Raji (cell line): Measurements from ENCODE around the gene STAP2.

Source experiments
- POLR2A ChIP-seq: IDR thresholded peaks from 2 replicates; pipeline ENCODE4 v1.6.1; 2011; ENCODE audit warnings: low read depth, low read length, control low read depth; ENCODE audit not compliant: insufficient read depth

The STAP2 gene

DNA sequence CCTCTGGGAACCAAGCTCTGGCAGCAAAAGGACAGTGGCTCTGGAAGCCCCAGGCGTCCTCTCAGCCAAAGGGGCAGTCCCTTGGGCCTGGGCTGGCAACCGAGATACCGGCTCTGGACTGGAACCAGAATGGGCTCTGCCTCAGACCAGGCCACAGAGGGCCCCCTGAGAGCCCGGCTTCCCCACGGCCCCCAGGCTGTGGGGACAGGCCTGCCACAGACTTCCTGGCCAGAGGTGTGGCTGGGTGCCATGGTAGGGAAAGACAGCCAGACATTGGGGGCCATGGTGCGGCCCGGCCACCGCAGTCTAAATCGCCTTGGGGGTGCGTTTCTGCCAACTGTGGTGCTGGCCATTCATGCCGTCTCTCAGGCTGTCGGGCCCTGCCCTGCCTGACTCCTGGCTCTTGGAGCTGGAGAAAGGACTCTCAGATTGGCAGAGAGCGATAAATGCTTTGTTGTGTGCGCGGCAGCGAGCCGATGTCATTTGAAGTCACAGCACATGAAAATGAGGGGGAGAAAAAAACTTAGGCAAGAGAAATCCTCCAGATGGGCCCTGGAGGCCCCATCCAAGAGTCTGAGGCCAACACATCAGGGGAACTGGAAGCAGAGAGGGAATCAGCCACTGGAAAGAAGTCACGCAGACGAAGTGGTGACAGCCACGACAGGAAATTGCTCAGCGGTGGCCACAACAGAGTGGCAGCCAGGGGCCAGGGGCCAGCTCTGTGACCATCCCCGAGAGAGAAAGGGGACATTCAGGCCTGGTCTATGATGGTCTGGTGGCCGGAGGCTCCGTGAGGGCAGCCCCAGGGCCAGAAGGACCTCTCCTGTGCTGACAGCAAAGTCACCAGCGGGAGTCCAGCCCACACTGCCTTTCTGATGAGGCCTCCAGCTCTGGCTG, 35.2 kb upstream of the STAP2 start:
- TF ChIP-seq POLR2A = no peak

DNA sequence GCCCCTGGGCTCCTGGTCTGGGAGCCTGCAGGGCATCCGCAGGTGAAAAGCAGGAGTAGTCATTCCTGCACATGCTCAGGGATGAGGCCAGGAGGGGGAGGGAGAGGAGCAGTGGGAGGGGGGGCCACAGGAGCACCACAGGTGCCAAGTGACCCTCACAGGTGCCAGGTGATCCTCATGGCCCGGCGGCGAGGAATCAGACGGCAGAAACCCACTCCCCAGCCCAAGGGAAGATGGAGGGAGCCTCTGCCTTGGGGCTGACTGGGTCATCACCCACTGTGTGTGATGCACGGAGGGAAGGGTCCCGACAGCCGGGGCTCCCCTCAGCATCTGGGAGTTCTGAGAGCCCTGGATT, 34.4 kb upstream of the STAP2 start:
- no peak for TF ChIP-seq POLR2A

DNA sequence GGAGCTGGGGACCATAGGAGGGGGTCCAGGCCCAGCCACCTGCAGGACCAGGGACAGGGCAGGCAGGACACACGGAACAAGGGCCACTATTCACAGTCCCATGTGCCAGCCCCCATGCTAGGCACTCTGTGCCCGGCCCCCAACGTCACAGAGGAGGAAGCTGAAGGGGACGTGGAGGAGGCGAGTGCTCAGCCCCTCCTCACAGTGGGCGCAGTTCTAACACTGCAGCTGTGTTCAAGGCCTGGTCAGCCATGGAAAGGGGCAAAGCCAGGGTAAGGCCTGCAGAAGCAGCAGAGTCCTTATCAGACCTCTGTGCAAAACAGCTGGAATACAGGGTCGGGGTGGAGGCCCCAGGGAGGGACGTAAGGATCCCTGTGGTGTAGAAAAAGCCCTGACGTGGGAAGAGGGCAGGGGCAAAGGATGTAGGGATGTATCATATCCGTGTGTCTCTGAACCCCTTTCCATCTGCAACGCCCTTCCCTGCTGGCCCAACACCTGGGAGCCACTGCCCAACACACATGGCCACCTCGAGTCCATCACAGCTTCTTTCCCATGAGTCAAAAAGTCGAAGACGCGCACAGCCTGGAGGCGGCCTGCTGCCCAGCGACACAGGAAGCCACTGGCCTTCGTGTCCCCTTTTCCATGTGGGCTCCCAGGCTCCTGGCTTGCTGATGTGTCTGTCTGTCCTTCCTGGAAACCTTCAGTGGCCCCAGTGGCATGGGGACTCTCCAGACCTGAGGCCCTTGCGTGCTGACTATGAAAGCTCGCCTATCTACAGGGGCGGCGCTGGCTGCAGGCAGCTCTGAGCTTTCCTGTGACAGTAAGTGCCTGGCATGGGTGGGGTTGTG, 33.8 kb upstream of the STAP2 start:
- no peak for TF ChIP-seq POLR2A

DNA sequence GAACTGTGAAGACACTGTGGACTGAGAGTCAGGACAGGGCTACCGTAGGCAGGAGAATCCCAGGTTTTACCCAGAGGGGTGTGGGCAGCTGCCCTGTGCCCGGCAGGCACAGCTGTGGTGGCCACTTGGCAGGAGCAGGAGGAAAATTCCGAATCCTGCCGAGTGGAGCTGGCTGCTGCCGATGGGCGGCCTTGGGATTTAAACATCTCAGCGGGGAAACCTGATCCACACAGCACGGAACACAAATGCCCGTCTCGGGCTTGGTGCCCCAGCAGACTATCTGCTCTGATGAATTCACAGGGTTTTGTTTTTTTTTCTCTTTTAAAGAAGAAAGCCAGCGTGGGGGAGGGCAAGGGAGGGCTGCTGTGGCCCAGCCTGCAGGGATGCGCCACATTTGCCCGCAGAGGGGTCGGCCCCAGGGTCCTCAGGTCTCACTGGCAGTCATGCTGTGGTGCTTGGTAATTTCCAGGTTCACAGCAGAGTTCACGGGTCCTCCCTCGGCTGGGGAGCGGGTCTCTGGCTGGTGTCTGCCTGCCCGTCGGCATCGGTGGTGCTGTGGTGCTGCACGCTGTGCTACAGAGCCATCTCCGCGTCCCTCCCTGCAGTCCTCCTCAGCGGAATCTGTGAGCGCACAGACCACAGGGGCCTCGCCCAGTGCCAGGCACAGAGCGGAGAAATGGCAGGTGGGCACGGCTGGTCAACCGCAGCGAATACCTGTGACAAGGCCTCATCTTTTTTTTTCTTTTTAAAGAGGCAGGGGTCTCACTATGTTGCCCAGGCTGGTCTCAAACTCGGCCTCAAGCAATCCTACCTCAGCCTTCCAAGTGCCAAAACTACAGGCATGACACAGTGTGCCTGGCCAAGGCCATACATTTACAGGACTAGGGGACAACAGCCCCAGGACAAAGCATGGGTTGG, 32.9 kb upstream of the STAP2 start:
- no peak for TF ChIP-seq POLR2A

DNA sequence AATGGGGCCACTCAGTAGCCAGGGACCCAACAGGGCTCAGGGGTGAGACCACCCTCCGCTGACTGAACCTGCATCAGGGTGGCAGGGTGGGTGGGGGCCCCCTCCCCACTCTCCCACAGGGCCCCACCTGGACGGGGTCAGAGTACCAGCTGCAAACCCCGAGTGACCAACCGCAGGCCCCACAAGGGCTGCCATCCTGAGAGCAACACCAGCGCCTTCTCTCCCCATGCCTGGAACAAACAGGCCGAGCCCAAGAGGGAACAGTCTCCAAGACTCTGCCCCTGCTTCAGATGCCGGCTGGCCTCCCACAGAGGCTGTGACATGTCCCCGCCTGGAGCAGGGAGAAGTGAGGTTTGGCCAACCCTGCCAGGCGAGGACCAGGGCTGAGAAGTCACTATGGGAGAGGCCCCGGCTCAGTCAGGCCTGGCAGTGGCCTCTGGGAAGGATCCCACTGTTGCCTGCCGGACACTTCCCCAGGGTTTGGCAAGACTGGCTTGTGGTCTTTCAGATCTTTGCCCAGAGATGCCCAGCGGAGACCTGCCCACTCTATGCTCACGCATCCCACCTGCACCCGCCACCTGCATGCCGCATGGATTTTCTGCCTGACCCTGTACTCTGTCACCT, 31.9 kb upstream of the STAP2 start:
- TF ChIP-seq POLR2A = no peak

DNA sequence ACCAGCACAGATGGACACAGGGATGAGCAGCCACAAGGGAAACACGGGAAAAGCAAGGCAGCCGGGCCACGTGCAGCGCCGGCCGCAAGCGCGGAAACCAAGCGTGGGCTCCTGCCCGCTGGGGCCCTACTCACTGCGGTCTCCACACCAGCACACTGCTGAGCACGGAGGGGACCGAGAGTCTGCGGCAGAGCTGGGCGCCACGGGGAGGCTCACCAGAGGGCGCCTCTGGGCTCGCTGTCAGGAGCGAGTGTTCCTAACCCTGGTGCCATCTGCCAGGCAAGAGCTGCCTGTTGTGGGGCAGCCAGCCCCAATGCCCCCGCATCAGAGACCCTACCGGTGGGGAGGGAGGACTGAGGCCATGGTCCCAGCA, 31.2 kb upstream of the STAP2 start:
- TF ChIP-seq POLR2A = no peak

DNA sequence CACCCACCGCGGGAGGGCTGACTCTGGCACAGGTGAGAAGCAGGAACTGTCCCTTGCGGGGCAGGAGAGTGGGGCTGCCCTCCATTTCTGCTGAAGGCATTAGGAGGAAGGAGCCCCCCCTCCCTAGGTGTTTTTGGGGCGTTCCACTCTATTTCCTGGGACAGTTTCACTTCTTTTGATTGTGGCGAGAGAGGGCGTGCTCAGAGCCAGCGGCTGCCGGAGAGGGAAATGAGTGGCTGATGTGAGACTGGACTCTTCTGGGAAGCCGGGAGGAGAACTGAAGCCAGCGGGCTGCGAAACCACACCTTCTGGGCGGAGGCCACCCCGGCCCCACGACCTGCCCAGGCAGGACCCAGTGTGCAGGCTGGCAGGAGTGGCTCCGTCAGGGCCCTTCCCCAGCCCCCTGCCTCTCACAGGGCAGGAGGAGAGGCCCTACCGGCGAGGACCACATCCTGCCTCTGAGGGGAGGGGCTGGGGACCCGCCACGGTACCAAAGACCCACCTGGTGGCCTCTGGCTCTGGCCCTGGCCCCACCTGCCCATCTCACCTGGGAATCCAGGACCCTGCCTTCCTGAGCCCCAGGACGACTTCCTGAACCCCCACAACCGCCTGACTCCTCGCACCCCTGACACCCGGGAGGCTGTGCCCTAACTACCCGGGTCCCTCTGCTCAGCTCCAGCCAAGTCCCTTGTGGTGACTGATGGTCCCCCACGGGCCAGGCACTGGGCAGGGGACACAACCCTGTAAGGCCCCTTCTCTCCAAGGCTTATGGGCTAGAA, 30.7 kb upstream of the STAP2 start:
- TF ChIP-seq POLR2A = peak; percentile 39

DNA sequence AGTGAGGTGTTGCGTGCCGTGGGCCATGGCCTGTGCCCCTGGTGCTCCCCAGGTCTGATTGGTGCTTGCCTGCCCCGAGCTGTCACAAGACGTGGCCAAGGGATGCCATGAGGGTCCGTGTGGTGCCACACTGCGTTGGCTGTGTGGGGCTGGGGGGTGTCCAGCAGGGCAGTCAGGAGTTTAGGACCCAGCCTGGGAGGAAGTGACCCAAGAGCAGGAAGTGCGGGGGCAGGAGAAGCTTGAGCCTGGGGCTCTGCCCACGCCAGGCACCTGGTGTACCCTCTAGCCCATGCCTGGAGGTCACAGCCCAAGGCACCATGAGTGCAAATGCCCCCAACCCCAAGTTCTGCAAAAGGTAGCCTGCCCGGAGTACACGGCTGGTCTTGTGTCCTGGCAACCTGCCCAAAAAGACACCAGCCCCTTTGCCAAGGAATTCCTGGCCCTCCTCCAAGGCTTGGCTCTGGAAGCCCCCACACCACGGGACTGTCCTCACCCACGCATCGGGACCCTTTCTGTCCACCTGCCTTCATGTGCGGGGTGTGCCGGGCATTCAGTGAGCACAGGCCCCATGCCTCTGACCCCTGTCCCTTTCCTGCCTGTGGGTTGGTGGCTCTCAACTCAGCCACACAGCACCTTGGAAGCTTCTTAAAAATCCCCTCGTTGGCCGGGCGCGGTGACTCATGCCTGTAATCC, 29.6 kb upstream of the STAP2 start:
- no peak for TF ChIP-seq POLR2A

DNA sequence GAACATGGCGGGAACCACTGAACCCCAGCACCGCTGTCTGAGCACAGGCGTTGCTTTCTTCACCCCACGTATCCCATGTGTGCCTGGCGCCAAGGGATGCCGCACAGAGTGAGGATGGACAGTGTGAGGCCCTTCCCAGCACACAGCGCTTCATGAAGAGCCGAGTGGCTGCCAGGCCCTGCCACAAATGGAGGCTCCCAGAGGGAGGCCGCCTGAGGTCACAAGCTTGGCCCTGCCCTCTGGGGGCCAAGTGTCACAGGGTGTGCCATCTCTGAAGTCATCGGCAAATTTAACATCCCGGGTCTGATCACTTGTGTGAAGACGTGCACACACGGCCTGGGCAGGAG, 29.1 kb upstream of the STAP2 start:
- no peak for TF ChIP-seq POLR2A

DNA sequence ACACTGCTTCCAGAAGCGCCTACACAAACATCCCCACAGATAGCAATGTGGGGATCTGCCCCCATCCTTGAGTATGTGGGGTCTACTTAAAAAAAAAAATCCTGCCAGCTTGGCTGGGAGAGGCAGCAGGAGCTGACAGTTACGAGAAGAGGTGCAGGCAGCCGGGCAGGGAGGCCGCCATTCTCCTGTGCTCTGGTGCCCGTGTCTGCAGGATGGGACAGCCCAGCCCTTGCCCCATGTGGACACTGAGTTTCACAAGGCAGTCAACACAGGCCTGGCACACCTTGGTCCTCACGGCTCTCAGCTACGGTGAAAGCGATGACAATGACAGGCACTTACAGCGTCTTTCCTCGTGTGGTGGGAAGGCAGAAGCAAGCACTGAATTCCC, 28.7 kb upstream of the STAP2 start:
- no peak for TF ChIP-seq POLR2A

DNA sequence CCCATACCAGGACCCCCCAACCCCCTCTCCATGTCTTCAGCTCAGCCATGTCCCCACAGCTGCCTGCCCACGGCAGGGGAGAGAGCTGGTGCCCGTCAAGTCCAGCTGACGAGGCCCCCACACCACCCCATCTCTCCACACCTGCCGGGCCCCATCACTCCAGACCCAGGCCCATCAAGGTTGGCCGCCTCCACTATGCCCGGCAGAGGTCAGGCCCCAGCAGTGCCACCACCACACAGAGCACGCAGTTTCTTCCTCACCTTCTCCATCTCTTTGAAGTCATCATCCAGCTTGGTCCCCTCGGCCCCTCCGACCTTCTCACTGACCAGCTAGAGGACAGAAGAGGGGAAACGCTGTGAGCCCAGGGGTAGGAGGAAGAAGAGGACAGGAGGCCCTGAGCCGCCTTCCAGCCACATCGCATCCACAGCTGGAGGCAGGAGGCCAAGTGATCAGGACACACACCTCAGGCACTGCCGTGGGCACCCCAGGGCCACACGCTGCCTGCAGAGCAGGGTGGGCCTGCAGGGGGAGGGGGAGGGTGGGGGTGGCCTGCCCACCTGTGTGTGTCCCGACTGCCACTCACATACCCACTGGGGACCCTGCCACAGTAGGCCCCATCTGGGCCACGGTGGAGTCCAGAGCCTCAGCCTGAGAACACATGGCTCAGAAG, 28.2 kb upstream of the STAP2 start:
- TF ChIP-seq POLR2A = no peak

DNA sequence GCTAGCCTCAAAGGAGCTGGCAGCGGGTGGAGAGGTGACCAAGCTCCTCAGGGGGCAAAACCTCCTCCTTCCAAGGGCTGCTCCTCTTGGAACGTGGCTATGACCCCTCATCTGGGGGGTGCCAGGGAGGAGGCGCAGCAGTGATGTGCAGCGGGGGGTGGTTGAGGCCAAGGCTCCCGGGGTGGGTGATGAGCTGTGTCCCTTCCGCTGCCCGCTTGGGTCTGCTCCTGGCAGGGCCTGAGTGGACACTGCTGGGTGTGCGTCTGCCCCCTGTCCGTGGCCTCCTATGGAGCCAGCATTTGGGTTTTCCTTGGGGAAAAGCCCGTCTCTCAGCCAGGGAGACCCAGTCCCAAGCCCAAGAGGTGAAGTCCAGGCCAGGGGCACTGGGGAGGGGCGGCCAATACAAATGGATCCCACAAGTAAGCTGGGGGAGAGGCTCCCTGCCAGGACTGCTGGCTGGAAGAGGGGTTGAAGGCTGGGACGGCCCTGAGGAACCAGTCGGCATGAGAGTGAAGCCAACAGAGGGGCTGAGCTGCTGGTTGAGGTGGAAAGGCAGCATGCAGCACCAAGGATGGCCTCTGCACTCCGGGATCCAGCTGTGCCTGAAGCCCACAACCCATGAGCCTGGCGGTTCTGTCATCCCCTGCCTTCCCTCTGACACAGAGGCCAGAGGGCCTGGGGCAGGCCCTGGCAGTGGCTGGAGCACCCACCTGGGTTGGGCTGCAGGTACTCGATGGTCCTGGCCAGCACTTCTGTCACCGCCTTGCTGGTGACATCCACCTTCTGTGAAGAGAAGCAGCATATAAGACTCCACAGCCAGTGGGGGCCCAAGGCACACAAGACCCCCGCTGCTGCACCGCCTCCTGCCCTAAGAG, 27.4 kb upstream of the STAP2 start:
- TF ChIP-seq POLR2A = 0 out of 2 replicates have a peak, but pooled peaks have one; percentile 5
